Gastroesophageal sphincter (tissue), 4 donors: ENCODE results near the gene PSMB2. TPM values are rescaled to one million over a fixed set of nuclear protein-coding genes. Genes with fewer than 3 reads are reported as not detected.

Experiments
- ATAC-seq: fragments of 150-250 bp; one replicate; pipeline ENCODE4 v1.9.1; 2016; ENCODE audit warnings: mild to moderate bottlenecking, moderate library complexity
- H3K27ac ChIP-seq, 4 donors: fragments of 200-600 bp; sonication (generic) in 3 of 4; 1 replicate in 3 of 4; 2 replicates in 1 of 4; pipeline ENCODE4 v1.5.1; 2016 to 2019
- H3K27me3 ChIP-seq: fragments of 200-600 bp; sonication (generic); one replicate; pipeline ENCODE4 v1.5.1; 2019
- H3K36me3 ChIP-seq, 2 donors: fragments of 200-600 bp; sonication (generic); one replicate each; pipeline ENCODE4 v1.5.1; 2019; ENCODE audit warnings: control low read depth in 1 of 2
- H3K4me1 ChIP-seq, 3 donors: fragments of 200-600 bp; sonication (generic); 1 replicate in 2 of 3; 2 replicates in 1 of 3; pipeline ENCODE4 v1.5.1; 2016 to 2019; ENCODE audit warnings: control low read depth in 2 of 3
- H3K4me3 ChIP-seq, 2 donors: fragments of 200-600 bp; sonication (generic); one replicate each; pipeline ENCODE4 v1.5.1; 2019; ENCODE audit warnings: mild to moderate bottlenecking in 1 of 2, moderate library complexity in 1 of 2
- H3K9me3 ChIP-seq, 3 donors: fragments of 200-600 bp; sonication (generic); one replicate each; pipeline ENCODE4 v1.5.1; 2017 to 2019; ENCODE audit warnings: control low read depth in 2 of 3
- EP300 ChIP-seq: sonication (generic); formaldehyde crosslinking; IDR thresholded peaks from one replicate; pipeline ENCODE4 v1.6.1; 2017; ENCODE audit warnings: antibody characterized with exemption, mild to moderate bottlenecking
- POLR2A ChIP-seq, 2 donors: fragments of 450-650 bp; IDR thresholded peaks; one replicate each; pipeline ENCODE4 v1.6.1; 2017; ENCODE audit warnings: antibody characterized with exemption in 2 of 2, mild to moderate bottlenecking in 2 of 2, moderate library complexity in 1 of 2
- POLR2AphosphoS5 ChIP-seq: sonication (generic); formaldehyde crosslinking; IDR thresholded peaks from one replicate; pipeline ENCODE4 v1.6.1; 2017; ENCODE audit warnings: antibody characterized with exemption
- WGBS, 2 donors: methylation state at CpG; one replicate each; pipeline ENCODE4 v1.1.5; 2018; ENCODE audit warnings: low coverage in 1 of 2; 5-methylcytosine and 5-hydroxymethylcytosine counted together
- total RNA-seq, 4 donors: library from RNA; depleted of rRNA; stranded (reverse); fragments of >200 nt; gene quantifications; one replicate each; pipeline ENCODE4 v1.1.0, GENCODE V29; 2016
- TF ChIP-seq, protein P1 (sequence below), 4 experiments: fragments of 200-600 bp in 2 of 4; fragments of 450-650 bp in 2 of 4; sonication (generic) in 1 of 4; IDR thresholded peaks; one replicate each; pipeline ENCODE4 v1.5.1; 2017 to 2019; ENCODE audit warnings: antibody characterized with exemption in 4 of 4, mild to moderate bottlenecking in 2 of 4, moderate library complexity in 2 of 4

The PSMB2 gene
- total RNA-seq, 4 donors from 2014 or later = 31.0 to 39.3 (median 38.7) TPM

DNA sequence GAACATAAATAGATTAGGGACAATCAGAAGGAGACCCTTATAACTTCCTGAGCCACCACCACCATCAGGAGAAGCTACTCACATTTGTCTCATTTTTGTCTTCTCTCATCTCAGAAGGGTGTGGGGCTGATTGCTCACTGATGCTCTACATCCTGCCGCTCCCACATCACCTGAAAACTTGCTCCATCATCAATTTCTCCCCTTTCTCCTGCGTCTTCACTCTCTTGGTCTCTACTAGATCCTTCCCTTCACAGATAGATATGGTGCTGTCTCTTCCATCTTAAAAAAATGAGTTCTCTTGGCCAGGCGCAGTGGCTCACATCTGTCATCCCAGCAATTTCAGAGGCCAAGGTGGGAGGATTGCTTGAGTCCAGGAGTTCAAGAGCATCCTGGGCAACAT, 38.9 kb upstream of the PSMB2 start:
- Histone ChIP-seq H3K4me3 (no peak overlapping the region), H3K27ac (no peak overlapping the region), H3K9me3 (no peaks in the 10 kb centered on the region), H3K36me3 (no peaks in the 10 kb centered on the region), H3K4me1 (no peaks in the 10 kb centered on the region), H3K27me3 (peaks cover 25% of the 10 kb centered on the region)
- 80 to 86% methylated on average over 1 to 3 of the region's 3 CpGs for whole genome bisulfite sequencing, 2 donors
- no peak for ATAC-seq
- TF ChIP-seq, protein P1, sequence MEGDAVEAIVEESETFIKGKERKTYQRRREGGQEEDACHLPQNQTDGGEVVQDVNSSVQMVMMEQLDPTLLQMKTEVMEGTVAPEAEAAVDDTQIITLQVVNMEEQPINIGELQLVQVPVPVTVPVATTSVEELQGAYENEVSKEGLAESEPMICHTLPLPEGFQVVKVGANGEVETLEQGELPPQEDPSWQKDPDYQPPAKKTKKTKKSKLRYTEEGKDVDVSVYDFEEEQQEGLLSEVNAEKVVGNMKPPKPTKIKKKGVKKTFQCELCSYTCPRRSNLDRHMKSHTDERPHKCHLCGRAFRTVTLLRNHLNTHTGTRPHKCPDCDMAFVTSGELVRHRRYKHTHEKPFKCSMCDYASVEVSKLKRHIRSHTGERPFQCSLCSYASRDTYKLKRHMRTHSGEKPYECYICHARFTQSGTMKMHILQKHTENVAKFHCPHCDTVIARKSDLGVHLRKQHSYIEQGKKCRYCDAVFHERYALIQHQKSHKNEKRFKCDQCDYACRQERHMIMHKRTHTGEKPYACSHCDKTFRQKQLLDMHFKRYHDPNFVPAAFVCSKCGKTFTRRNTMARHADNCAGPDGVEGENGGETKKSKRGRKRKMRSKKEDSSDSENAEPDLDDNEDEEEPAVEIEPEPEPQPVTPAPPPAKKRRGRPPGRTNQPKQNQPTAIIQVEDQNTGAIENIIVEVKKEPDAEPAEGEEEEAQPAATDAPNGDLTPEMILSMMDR (IDR thresholded peaks at IDR 0.05) = no peak
- TF ChIP-seq POLR2A (IDR thresholded peaks at IDR 0.05) (no peak), POLR2AphosphoS5 (no peak), EP300 (no peak)

DNA sequence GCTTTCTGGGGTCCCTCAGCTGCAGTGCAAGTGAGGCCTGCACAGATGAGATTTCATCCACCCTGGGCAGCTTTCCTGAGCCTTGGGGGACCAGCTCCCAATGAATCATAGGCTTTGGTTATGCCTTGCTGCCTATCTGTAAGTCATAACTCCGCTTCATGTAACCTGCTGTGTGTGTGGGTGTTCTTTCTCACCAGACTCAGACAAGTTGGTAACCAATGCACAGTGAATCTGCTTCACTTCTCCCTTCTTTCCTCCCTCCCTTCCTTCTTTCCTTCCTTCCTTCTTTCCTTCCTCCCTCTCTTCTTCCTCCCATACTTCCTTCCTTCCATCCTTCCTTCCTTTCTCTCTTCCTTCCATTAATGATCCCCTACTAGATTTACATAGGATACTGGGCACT, 34.4 kb upstream of the PSMB2 start:
- WGBS, 2 donors = 60 to 100% methylated on average over 1 of the region's 1 CpG
- Histone ChIP-seq H3K4me1 (no peaks in the 10 kb centered on the region), H3K27ac (no peak overlapping the region), H3K4me3 (no peak overlapping the region), H3K27me3 (peaks cover 46% of the 10 kb centered on the region), H3K9me3 (no peaks in the 10 kb centered on the region), H3K36me3 (no peaks in the 10 kb centered on the region)
- TF ChIP-seq POLR2AphosphoS5 = no peak
- TF ChIP-seq, protein P1 (IDR thresholded peaks at IDR 0.05) = no peak
- TF ChIP-seq POLR2A (IDR thresholded peaks at IDR 0.05) = no peak
- no peak for TF ChIP-seq EP300
- ATAC-seq = no peak

DNA sequence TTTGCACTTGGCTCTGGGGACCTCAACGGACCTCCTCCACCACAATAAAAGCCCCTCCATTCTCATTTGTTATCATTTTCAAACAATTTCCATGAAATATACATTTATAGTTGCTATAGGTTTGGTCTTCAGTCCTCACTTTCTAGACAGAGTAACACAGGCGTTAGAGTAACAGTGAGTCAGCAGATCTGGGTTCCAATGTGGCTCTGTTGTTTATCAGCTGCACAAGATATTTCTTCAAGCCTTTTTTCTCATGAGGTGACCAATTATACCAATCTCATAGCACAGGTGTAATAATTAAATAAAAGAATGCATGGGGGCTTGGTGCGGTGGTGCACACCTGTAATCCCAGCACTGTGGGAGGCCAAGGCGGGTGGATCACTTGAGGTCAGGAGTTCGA, 32.8 kb upstream of the PSMB2 start:
- ATAC-seq = no peak
- H3K27me3 ChIP-seq = peaks cover 39% of the 10 kb centered on the region
- TF ChIP-seq EP300 (no peak), POLR2A (IDR thresholded peaks at IDR 0.05) (no peak), POLR2AphosphoS5 (no peak)
- TF ChIP-seq, protein P1 (IDR thresholded peaks at IDR 0.05) = no peak
- H3K36me3 ChIP-seq = no peaks in the 10 kb centered on the region
- WGBS, 2 donors = 76 to 77% methylated on average over 5 of the region's 5 CpGs
- H3K9me3 ChIP-seq = no peaks in the 10 kb centered on the region
- H3K4me3 ChIP-seq = no peak overlapping the region
- H3K27ac ChIP-seq = no peak overlapping the region
- H3K4me1 ChIP-seq = no peaks in the 10 kb centered on the region

DNA sequence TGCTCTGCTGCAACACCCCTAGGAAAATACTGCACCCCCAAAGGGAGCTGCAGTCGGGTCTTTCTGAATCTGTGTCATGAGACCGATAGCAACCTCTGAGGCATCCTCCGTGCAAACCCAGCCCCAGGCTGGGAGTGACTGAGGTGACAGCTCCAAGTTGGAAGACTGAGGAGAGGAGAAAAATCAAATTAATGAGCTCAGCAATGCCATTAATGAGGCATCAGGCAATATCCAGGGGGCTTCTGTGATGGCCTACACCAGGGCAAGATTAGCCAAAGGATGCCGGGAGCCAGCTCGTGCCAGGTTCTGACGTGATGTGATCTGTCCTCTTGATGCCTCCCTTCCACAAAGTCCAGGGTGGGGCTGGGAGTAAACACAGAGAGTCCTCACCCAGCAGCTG, 30.8 kb upstream of the PSMB2 start:
- no peak for TF ChIP-seq EP300
- no peak for TF ChIP-seq POLR2A (IDR thresholded peaks at IDR 0.05)
- no peak for TF ChIP-seq POLR2AphosphoS5
- TF ChIP-seq, protein P1 (IDR thresholded peaks at IDR 0.05) = no peak
- H3K9me3 ChIP-seq = no peaks in the 10 kb centered on the region
- no peak overlapping the region for H3K4me3 ChIP-seq
- H3K27ac ChIP-seq = no peak overlapping the region
- ATAC-seq = no peak
- WGBS, 2 donors = 82 to 88% methylated on average over 2 to 4 of the region's 6 CpGs
- no peaks in the 10 kb centered on the region for H3K4me1 ChIP-seq
- peaks cover 29% of the 10 kb centered on the region for H3K27me3 ChIP-seq
- H3K36me3 ChIP-seq = no peaks in the 10 kb centered on the region

DNA sequence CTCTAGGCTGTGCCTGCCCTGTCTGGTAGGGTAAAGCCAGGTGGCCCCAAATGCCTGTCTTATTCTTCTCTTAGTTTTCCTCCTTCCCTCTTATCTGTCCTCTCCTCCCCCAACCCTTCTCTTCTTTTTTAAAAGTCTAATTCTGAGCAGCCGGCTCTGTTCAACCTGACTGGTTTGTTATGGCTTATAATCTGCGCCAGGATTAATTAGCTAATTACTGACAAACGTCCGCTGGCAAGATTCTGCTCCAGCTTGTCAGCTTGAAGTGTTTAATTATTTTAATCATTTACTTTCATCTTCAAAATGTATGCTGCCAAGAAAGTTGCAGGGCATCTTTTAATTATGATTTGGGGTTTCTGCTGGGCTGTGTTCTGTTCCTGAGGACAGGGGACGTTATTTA, 27.2 kb upstream of the PSMB2 start:
- no peak for ATAC-seq
- Histone ChIP-seq H3K4me3 (no peak overlapping the region), H3K4me1 (no peaks in the 10 kb centered on the region), H3K27ac (no peak overlapping the region), H3K9me3 (no peaks in the 10 kb centered on the region), H3K36me3 (no peaks in the 10 kb centered on the region), H3K27me3 (peaks cover 52% of the 10 kb centered on the region)
- 54 to 62% methylated on average over 5 of the region's 5 CpGs for WGBS, 2 donors
- TF ChIP-seq POLR2AphosphoS5 = no peak
- TF ChIP-seq POLR2A (IDR thresholded peaks at IDR 0.05) = no peak
- TF ChIP-seq, protein P1 (IDR thresholded peaks at IDR 0.05) = no peak
- TF ChIP-seq EP300 = no peak
